BJ (cell line): Measurements from ENCODE around the gene KCNE1. TPM values are rescaled to one million over a fixed set of nuclear protein-coding genes. Genes with fewer than 3 reads are reported as not detected.
A peak's percentile ranks its signal among the peaks of the same experiment; 100 is the strongest.

ENCODE experiments used
- CTCF ChIA-PET: fragments of 350-600 bp; formaldehyde crosslinking; extraction: SDS; loops from one replicate; lab custom pipeline; 2021; ENCODE audit warnings: antibody characterized with exemption, inconsistent platforms; lab: Yijun Ruan, JAX
- POLR2A ChIA-PET: fragments of 300-600 bp; sonication (Branson Sonifier 250); formaldehyde crosslinking; extraction: SDS; loops from one replicate; lab custom pipeline; 2021; ENCODE audit warnings: antibody characterized with exemption; lab: Charles Lee
- DNase-seq: peaks from one replicate; pipeline ENCODE4 v3.0.0-alpha.2; 2011; ENCODE audit warnings: low read depth
- H3K27me3 ChIP-seq: 2 replicates; pipeline ENCODE4 v1.6.0; 2011; ENCODE audit warnings: low read length; ENCODE audit not compliant: control insufficient read depth, insufficient read depth
- H3K36me3 ChIP-seq: 2 replicates; pipeline ENCODE4 v1.5.1; 2011; ENCODE audit warnings: low read length; ENCODE audit not compliant: control insufficient read depth, insufficient read depth
- H3K4me3 ChIP-seq: 2 replicates; pipeline ENCODE4 v1.5.1; 2011; ENCODE audit warnings: low read depth, mild to moderate bottlenecking, control low read depth, low read length
- polyA plus RNA-seq: library from polyadenylated mRNA; depleted of rRNA; stranded (reverse); fragments of >200 nt; gene quantifications from 2 replicates; pipeline ENCODE4 v1.2.3, GENCODE V29; 2011
- TF ChIP-seq, protein P1 (sequence below): IDR thresholded peaks from 2 replicates; pipeline ENCODE4 v1.5.1; 2011; ENCODE audit warnings: low read depth, mild to moderate bottlenecking, control low read depth, inconsistent platforms, low read length, moderate library complexity; ENCODE audit not compliant: insufficient read depth

The KCNE1 gene
- polyA plus RNA-seq, 1 experiment: 0.47 TPM

DNA sequence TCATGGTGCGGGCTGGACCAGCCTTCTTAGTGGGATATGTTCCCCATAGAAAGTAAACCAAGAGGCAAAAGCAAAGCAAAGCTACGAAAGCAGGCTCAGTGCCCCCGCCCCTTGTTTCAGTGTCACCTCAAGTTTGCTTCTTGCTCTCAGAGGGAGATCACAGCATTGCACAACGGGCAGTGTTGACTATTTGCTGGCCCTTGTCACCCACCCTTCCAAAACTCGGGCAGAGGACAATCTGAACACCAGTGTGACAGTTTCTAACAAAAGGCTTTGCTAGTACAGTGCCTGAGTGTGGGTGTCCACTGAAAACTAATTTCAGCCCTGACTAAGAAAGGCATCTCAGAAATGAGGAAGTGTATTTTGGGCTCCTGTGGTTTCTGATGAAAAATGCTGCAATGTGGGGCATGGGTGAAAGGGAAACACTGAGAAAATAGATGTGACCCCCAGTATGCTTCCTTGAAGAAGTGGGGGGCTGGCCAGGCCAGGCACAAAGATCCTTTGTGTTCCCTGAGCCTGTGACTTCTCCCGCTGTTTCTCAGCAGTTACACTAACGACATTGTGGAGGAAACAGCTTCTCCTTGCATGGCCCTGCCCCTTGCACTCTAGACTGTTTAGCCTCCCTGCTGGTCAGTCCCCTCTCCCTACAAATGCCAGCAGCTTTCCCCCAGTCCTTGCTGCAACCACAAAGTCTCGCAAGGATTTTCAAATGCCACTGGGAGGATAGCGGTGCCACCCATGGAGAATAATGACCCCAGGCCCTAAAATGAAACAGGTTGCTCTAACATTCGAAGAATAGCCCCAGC is 33.3 kb upstream of the KCNE1 start:
- no peak overlapping the region for H3K4me3 ChIP-seq
- DNase-seq: peak; percentile 56
- no peaks in the 10 kb centered on the region for H3K36me3 ChIP-seq
- POLR2A ChIA-PET: interaction anchor here (0.6 to 0.7 kb wide), 2 partner anchors 27 to 32 kb away, joined by 3 to 4 read pairs; no protein-coding TSS in a partner anchor
- CTCF ChIA-PET: interaction anchor here (0.9 to 1.9 kb wide), 5 partner anchors 8 to 58 kb away, joined by 4 to 5 read pairs (median 4); no protein-coding TSS in a partner anchor
- TF ChIP-seq, protein P1, sequence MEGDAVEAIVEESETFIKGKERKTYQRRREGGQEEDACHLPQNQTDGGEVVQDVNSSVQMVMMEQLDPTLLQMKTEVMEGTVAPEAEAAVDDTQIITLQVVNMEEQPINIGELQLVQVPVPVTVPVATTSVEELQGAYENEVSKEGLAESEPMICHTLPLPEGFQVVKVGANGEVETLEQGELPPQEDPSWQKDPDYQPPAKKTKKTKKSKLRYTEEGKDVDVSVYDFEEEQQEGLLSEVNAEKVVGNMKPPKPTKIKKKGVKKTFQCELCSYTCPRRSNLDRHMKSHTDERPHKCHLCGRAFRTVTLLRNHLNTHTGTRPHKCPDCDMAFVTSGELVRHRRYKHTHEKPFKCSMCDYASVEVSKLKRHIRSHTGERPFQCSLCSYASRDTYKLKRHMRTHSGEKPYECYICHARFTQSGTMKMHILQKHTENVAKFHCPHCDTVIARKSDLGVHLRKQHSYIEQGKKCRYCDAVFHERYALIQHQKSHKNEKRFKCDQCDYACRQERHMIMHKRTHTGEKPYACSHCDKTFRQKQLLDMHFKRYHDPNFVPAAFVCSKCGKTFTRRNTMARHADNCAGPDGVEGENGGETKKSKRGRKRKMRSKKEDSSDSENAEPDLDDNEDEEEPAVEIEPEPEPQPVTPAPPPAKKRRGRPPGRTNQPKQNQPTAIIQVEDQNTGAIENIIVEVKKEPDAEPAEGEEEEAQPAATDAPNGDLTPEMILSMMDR: peak; percentile 16; the same call in 1 of the 2 replicates
- no peaks in the 10 kb centered on the region for H3K27me3 ChIP-seq

DNA sequence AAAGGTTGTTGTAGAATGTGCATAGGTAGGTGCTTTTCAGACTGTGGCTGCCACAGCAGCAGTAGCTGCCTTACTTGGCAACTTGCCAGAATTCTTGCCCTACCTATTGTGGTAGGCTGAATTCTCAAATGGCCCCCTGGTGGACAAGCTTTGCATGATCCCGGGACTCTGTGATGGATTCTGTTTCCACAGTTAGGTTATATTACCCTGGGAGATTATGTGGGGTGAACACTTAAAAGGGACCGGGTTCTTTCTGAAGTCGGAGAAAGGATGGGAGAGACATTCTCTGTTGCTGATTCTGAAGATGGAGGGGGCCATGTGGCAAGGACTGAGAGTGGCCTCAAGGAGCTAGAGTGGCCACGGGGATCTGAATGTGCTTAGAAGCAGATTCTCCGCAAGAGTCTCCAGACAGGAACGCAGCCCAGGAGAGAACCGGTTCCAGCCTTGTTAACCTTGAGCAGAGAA is 32.1 kb upstream of the KCNE1 start:
- no peak for DNase-seq
- H3K36me3 ChIP-seq: no peaks in the 10 kb centered on the region
- POLR2A ChIA-PET: interaction anchor here (0.7 kb wide), 1 partner anchor 17 kb away, joined by 3 read pairs; no protein-coding TSS in a partner anchor
- no peak overlapping the region for H3K4me3 ChIP-seq
- TF ChIP-seq, protein P1: peak; percentile 56
- CTCF ChIA-PET: interaction anchor here (0.9 to 1.9 kb wide), 11 partner anchors 10 to 59 kb away, joined by 3 to 6 read pairs (median 4); no protein-coding TSS in a partner anchor
- H3K27me3 ChIP-seq: no peaks in the 10 kb centered on the region

DNA sequence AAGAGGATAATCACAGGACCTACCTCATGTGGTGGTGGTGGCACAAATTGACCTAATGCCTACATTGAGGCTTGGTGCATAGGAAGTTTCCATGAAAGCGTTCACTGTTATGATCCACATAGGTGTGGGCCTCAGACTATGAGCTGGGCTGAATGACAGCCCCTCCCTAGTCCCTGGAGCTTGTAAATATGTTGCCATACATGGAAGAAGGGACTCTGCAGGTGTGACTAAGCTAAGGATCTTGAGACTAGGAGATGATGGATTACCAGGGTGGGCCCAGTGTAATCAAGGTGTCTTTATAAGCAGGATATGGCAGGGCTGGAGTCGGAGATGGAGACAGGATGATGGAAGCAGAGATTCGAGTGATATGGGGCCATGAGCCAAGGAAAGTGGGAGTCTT is 31.0 kb upstream of the KCNE1 start:
- Histone ChIP-seq H3K36me3 (no peaks in the 10 kb centered on the region), H3K4me3 (no peak overlapping the region), H3K27me3 (no peaks in the 10 kb centered on the region)
- ChIA-PET POLR2A (no interaction called here), CTCF (interaction anchor here (0.7 to 1.9 kb wide), 9 partner anchors 9 to 40 kb away, joined by 3 to 6 read pairs (median 4); no protein-coding TSS in a partner anchor)
- TF ChIP-seq, protein P1: no peak
- DNase-seq: no peak

DNA sequence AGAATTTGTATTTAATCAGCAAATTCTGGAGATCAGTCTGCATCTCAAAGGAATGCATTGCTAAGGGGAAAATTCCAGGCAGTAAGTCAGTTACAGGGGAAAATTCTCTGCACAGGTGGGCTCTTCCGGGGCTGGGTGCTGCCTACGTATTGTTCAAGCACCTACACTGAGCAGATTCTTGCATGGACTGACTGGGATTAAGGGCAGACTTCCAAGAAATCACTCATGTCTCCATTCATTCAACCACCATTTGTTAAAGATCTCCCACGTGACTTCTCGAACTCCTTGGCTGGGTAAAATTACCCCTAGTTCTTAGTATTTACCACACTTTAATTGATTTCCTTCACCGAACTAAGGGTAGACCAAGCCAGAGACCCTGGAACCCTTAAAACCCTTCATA is 28.2 kb upstream of the KCNE1 start:
- no peak for DNase-seq
- TF ChIP-seq, protein P1: no peak
- ChIA-PET POLR2A (no interaction called here), CTCF (interaction anchor here (1.2 kb wide), 1 partner anchor 42 kb away, joined by 3 read pairs; no protein-coding TSS in a partner anchor)
- Histone ChIP-seq H3K36me3 (no peaks in the 10 kb centered on the region), H3K4me3 (no peak overlapping the region), H3K27me3 (no peaks in the 10 kb centered on the region)

DNA sequence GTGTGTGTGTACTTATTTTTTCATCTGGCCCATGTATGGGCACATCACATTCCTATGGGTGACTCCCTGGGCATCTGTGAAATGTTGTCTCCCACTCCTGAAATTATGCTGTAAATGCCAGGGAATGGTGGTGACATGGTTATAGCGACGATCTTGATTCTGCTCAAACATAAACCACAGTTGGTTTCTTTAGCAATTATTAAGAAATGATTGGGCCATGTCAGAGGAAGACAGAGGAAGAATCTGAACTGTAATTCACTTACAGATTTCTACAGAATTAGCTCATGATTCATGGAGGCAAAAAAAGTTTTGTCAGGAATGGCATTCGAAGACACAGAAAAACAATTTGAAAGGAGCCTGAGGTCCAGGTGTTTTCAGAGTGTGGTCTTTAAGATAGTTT is 25.8 kb upstream of the KCNE1 start:
- DNase-seq: no peak
- TF ChIP-seq, protein P1: no peak
- CTCF ChIA-PET: interaction anchor here (1.5 kb wide), 1 partner anchor 39 kb away, joined by 4 read pairs; no protein-coding TSS in a partner anchor
- H3K4me3 ChIP-seq: no peak overlapping the region
- no peaks in the 10 kb centered on the region for H3K27me3 ChIP-seq
- no peaks in the 10 kb centered on the region for H3K36me3 ChIP-seq
- POLR2A ChIA-PET: no interaction called here
